ENCODE results near the gene TRAPPC3L.

Gene TRAPPC3L

GRCh38 chr6:116557893-116558292 lies 12.4 kb upstream of the TRAPPC3L start:
- DNase-seq (ENCODE audit: low spot score) = no peak

- DNase-seq (ENCODE audit: low spot score) = no peak
These were observed 11.4 kb upstream of the TRAPPC3L start for GRCh38 chr6:116556814-116557415.

- no peak for DNase-seq (ENCODE audit: low spot score)
These were observed 10.6 kb upstream of the TRAPPC3L start for GRCh38 chr6:116556065-116556464.

- no peak for DNase-seq (ENCODE audit: low spot score)
These were observed 8.0 kb upstream of the TRAPPC3L start, which contains the start of gene CALHM4 for GRCh38 chr6:116553451-116553850. CALHM4 (plus strand) TSS chr6:116553751; CDS start chr6:116553794, 43 bp downstream.

- no peak for DNase-seq (ENCODE audit: low spot score)
These were observed 5.3 kb upstream of the TRAPPC3L start for GRCh38 chr6:116550796-116551195.

- DNase-seq (ENCODE audit: low spot score) = no peak
These were observed 1.9 kb upstream of the TRAPPC3L start for GRCh38 chr6:116547358-116547757.

GRCh38 chr6:116543149-116543548 lies 2.3 kb downstream of the TRAPPC3L start:
- no peak for DNase-seq (ENCODE audit: low spot score)

GRCh38 chr6:116542426-116542825 lies 3.1 kb downstream of the TRAPPC3L start:
- DNase-seq (ENCODE audit: low spot score) = no peak

GRCh38 chr6:116536216-116536621 lies 9.3 kb downstream of the TRAPPC3L start:
- peak; percentile 67 for DNase-seq (ENCODE audit: low spot score)

- DNase-seq (ENCODE audit: low spot score) = no peak
These were observed 10.4 kb downstream of the TRAPPC3L start for GRCh38 chr6:116535109-116535508.

- DNase-seq (ENCODE audit: low spot score) = no peak
These were observed 12.1 kb downstream of the TRAPPC3L start for GRCh38 chr6:116533233-116533957.

- peak; percentile 71 for DNase-seq (ENCODE audit: low spot score)
These were observed 13.6 kb downstream of the TRAPPC3L start for GRCh38 chr6:116531675-116532570.

- no peak for DNase-seq (ENCODE audit: low spot score)
These were observed 15.0 kb downstream of the TRAPPC3L start for GRCh38 chr6:116530436-116530835.

- no peak for DNase-seq (ENCODE audit: low spot score)
These were observed 15.8 kb downstream of the TRAPPC3L start for GRCh38 chr6:116529466-116530290.

- DNase-seq (ENCODE audit: low spot score) = no peak
These were observed 16.7 kb downstream of the TRAPPC3L start for GRCh38 chr6:116528780-116529179.

GRCh38 chr6:116528133-116528532 lies 17.4 kb downstream of the TRAPPC3L start:
- DNase-seq (ENCODE audit: low spot score) = no peak

- no peak for DNase-seq (ENCODE audit: low spot score)
These were observed 21.2 kb downstream of the TRAPPC3L start for GRCh38 chr6:116524236-116524635.

GRCh38 chr6:116522896-116523295 lies 22.6 kb downstream of the TRAPPC3L start:
- no peak for DNase-seq (ENCODE audit: low spot score)

GRCh38 chr6:116518621-116519368 lies 26.7 kb downstream of the TRAPPC3L start:
- no peak for DNase-seq (ENCODE audit: low spot score)

GRCh38 chr6:116515141-116515540 lies 30.3 kb downstream of the TRAPPC3L start:
- no peak for DNase-seq (ENCODE audit: low spot score)

- DNase-seq (ENCODE audit: low spot score) = no peak
These were observed 31.4 kb downstream of the TRAPPC3L start for GRCh38 chr6:116514111-116514510.
